Adrenal gland (tissue), 5 donors: ENCODE data around the gene ENDOD1.

Source experiments
- POLR2A ChIP-seq, 2 donors: fragments of 450-650 bp; IDR thresholded peaks; one replicate each; pipeline ENCODE4 v1.6.1; 2017; ENCODE audit warnings: antibody characterized with exemption in 2 of 2, mild to moderate bottlenecking in 2 of 2, moderate library complexity in 1 of 2
- TF ChIP-seq, protein P1 (sequence below), 6 experiments: fragments of 450-650 bp in 4 of 6; fragments of 200-600 bp in 2 of 6; sonication (generic) in 1 of 6; IDR thresholded peaks; 1 replicate in 5 of 6; 2 replicates in 1 of 6; pipeline versions ENCODE4 v1.5.1 to v1.8.0; 2016 to 2021; ENCODE audit warnings: antibody characterized with exemption in 6 of 6, mild to moderate bottlenecking in 2 of 6, moderate library complexity in 1 of 6
- donor health status: DM: no; HTN: no; CAD: no.

DNA sequence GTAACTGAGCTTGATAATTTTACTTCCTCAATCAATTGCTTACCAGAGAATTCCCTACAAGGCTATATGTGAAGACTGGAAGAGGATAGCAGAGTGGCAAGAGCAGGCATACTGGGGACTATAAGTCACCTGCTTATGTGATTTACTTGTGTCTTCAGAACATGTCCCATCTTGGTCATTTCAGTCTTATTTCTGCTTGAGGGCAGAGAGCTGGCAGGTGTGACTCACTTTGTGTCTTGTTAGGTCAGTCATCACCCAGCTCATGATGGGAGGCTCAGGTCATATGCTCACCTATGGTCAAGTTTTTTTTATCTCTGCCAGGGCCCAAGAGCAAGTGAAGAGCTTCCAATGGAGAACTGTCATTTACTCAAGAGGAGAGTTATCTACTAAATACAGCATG, 16.7 kb upstream of the ENDOD1 start:
- TF ChIP-seq, protein P1, sequence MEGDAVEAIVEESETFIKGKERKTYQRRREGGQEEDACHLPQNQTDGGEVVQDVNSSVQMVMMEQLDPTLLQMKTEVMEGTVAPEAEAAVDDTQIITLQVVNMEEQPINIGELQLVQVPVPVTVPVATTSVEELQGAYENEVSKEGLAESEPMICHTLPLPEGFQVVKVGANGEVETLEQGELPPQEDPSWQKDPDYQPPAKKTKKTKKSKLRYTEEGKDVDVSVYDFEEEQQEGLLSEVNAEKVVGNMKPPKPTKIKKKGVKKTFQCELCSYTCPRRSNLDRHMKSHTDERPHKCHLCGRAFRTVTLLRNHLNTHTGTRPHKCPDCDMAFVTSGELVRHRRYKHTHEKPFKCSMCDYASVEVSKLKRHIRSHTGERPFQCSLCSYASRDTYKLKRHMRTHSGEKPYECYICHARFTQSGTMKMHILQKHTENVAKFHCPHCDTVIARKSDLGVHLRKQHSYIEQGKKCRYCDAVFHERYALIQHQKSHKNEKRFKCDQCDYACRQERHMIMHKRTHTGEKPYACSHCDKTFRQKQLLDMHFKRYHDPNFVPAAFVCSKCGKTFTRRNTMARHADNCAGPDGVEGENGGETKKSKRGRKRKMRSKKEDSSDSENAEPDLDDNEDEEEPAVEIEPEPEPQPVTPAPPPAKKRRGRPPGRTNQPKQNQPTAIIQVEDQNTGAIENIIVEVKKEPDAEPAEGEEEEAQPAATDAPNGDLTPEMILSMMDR (IDR thresholded peaks at IDR 0.05): no peak
- TF ChIP-seq POLR2A (IDR thresholded peaks at IDR 0.05): no peak
